Posterior vena cava (tissue), 2 donors: ENCODE results near the gene WDR37. TPM values are rescaled to one million over a fixed set of nuclear protein-coding genes. Genes with fewer than 3 reads are reported as not detected.
"Not testable (repeated sequence)": the region's sequence is repeated elsewhere in the genome, so short reads cannot be mapped to it uniquely, and the experiment has no call there.

Source experiments
- DNase-seq: peaks from one replicate; pipeline ENCODE4 v3.0.0-alpha.2; 2020; ENCODE audit warnings: low spot score
- intact Hi-C, 2 donors: fragments of 100-400 bp; cut with DNase I; formaldehyde crosslinking; loops; one replicate each; pipeline versions ENCODE4 v1.14.1 to v1.14.2; 2022 to 2023
- total RNA-seq, 2 donors: library from RNA; stranded (reverse); fragmentation: NEBNext Ultra II Directional; extraction: Animal tissue kit (Norgen Biotek cat#: 25700); gene quantifications; one replicate each; pipeline ENCODE4 v1.2.1, GENCODE V29; 2021
- donor health status: DM: yes; HTN: yes; CAD: no.
- donor health status: DM: yes; HTN: yes; CAD: no.

WDR37 gene
- total RNA-seq, 2 donors from 2014 or later = 16.6 to 16.9 TPM

DNA sequence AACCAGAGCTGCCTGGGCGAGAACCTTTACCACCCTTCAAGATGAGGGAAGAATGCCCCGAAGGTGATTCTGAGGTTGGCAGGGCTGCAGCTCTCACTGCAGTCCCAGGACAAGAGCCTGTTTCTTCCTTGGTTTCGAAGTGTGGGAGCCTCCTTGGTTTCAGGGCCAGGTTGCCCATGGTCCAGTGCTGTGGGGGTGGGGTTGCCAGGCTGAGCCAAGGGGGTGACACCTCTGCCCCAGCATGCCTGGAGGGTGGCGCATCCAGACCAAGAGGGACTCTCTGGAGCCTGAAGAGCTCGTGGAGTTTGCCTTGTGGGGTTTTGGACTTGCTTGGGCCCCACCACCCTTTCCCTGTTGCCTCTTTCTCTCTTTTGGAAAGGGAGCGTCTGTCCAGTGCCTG is 41.3 kb downstream of the WDR37 start:
- intact Hi-C loops = no loop called here
- DNase-seq = no peak

DNA sequence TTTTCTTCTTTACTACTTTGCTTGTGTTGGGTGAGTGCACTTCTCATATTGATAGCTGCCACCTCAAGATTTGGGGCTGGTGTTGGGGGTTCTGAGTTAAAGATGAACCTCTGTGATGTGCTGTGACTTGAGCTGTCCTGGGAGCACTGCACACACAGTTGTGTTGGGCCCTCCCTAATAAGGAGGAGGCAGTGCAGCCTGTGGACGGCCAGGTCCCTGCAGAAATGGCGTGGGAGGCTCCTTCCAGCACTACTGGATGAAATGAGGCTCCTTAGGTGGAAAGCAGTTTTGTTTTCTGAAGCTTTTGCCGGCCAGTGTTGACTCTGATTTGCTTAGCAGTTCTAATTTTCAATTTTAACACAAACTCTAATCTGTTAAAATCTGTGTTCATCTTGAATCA is 44.0 kb downstream of the WDR37 start:
- intact Hi-C loops = no loop called here
- DNase-seq = no peak

DNA sequence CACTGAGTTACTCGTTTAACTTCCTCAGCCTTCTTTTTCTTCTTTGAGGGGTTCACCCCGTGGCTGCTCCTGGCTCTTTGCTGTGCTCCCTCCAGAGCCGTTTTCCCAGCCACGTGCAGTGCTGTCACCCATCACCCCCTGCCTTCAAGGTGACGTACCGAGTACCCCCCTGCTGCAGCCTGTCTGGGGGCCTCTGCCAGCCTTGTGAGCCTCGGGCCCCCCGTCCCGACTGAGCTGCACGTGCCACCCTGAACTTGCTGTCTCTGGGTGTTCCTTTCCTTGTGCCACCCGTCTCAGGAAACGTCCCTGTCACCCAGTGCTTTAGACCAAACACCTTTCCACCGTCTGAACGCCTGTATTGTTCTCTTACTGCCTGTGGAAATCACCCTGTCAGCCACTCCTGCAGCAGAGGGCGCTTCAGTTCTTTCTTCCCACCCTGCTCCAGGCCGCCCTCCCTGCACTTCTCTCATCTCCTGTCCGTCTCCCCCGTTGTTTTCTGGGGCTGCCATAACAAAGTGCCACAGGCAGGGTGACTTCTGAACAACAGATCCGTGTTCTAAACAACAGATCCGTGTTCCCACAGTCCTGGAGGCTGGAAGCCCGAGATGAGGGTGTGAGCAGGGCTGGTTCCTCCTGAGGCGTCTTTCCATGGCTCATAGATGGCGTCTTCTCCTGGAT is 44.6 kb downstream of the WDR37 start:
- no peak for DNase-seq
- intact Hi-C loops = no loop called here

DNA sequence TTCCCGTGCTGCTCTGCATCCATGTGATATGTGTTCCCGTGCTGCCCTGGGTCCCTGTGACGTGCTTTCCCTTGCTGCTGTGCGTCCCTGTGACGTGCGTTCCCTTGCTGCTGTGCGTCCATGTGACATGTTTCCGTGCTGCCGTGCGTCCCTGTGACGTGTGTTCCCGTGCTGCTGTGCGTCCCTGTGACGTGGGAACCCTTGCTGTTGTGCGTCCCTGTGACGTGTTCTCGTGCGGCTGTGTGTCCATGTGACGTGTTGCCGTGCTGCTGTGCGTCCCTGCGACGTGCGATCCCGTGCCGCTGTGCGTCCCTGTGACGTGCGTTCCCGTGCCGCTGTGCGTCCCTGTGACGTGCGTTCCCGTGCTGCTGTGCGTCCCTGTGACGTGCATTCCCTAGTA is 45.8 kb downstream of the WDR37 start:
- no peak for DNase-seq
- intact Hi-C loops = no loop called here

DNA sequence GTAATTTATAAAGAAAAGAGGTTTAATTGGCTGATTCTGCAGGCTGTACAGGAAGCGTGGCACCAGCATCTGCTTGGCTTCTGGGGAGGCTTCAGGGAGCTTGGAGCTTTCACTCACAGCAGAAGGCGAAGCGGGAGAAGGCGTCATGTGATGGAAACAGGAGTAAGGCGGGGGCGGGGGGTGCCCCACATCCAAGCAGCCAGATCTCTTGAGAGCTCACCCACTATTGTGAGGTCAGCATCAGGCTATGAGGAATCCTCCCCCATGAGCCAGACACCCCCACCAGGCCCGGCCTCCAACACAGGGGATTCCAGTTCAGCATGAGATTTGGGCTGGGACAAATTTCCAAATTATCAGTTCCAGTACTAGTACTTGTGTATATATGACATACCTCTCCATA is 46.2 kb downstream of the WDR37 start:
- no peak for DNase-seq
- intact Hi-C loops = no loop called here

DNA sequence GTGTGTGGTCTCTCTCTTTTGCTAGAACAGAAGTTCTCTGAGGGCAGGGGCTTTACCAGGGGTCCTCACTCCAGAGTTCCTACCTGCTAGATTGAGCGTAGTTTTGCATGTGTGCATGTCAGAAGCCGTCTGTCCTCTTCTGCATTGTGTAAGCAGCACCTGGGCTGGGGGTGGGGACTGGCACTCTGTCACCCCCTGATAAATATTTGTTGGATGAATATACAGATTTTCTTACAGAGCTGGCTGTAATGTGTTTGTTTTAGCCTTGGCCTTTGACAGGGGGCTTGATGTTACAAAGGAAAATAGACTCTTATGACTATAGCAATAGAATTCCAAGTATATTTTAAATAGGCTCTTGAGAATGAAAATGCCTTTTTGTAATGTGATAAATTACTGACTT is 46.6 kb downstream of the WDR37 start:
- intact Hi-C loops = no loop called here
- DNase-seq = no peak

DNA sequence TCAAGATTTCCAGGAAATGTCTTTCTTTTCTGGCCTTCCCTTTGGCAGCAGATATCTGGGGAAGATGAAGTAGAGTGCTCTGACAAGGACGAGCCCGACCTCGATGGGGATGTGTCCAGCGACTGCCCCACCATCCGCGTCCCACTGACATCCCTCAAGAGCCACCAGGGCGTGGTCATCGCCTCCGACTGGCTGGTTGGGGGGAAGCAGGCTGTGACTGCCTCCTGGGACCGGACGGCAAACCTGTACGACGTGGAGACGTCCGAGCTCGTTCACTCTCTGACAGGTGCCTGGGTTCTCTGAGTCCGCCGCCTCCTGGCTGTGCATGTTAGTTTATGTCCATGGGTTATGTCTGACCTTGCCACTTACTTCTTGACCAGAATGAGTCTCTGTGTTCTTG is 47.4 kb downstream of the WDR37 start:
- intact Hi-C loops = no loop called here
- DNase-seq = no peak

DNA sequence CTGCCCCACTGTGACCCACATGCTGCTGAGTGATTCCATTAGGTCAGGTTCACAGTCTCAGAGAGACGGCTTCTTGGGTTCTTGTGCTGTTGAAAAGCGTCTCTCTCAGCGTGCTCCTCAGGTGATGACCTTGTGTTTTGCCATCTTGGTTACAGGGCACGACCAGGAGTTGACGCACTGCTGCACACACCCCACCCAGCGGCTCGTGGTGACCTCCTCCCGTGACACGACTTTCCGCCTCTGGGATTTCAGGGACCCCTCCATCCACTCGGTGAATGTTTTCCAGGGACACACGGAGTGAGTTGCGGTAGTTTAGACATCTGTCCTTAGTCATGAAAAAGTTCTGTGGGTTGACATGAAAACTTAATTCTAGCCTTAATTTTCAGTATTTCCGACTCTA is 48.8 kb downstream of the WDR37 start:
- intact Hi-C loops = no loop called here
- no peak for DNase-seq

DNA sequence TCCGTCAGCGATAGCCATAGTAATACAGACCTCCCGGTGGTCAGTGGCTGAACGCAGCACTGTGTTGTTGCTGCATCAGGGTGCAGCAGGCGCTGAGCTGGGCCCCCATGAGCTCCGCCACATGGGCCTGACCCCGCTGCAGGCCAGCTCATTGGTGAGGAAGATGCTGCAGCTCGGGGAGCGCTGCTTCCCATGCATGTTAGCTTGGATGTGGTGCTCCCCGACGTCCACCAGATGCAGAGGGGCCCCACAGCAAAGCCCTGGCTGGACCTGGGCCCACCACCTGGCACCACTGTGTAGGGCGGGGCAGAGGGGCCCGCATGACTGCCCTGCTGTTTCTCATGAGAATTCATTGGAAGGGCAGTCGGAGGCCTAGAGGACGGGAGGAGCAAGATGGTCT is 50.8 kb downstream of the WDR37 start:
- DNase-seq = no peak
- intact Hi-C loops = no loop called here

DNA sequence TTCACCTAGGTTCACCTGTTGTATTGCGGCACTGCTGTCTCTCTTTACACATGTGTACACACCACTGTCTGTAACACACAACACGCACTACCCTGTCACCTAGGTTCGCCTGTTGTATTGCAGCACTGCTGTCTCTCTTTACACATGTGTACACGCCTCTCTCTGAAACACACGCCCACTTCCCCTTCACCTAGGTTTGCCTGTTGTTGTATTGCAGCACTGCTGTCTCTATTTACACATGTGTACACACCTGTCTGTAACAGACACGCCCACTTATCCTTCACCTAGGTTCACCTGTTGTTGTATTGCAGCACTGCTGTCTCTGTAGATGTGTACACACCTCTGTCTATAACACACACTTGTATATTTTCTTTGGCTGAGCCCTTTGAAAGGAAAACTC is 51.5 kb downstream of the WDR37 start:
- intact Hi-C loops = no loop called here
- DNase-seq = no peak

DNA sequence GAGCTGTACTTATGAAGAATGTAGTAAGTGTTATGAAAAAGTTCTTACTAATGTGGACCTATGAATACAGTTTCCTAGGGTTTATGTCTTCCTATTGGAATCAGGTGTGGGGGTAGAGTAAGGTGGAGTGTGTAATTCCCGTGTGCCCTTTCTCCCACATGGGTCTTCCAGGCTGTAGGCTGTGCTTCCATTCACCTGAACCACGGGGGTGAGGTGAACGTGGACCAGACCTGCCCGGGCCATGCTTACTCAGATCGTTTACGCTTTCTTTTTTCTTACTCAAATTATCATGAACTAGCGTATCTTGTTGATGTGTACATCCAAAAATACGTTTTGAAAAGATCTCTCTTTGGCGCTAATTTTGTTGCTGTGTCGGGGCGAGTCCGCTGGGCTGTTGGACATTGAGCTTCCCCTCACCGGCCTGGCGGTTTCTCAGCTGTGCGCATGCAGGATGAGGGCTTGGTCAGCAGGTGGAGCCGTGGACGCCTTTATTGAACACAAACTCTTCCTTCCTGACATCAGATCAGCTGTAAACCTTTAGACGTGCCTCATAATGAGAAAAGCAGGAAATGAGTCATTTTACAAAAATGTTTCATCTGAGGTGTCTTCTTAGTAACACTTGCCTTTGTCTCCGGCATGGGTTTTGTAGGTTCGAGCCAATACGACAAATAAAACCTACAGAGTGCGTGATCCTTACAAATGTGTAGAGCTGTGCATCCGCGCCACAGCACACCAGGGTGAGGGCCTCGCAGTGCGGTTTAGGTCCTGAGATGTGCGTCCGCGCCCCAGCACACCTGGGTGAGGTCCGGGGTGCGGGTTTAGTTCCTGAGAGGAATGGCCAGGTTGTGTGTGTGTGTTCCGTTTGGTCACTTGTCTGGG is 53.8 kb downstream of the WDR37 start:
- DNase-seq = no peak
- intact Hi-C loops = no loop called here

DNA sequence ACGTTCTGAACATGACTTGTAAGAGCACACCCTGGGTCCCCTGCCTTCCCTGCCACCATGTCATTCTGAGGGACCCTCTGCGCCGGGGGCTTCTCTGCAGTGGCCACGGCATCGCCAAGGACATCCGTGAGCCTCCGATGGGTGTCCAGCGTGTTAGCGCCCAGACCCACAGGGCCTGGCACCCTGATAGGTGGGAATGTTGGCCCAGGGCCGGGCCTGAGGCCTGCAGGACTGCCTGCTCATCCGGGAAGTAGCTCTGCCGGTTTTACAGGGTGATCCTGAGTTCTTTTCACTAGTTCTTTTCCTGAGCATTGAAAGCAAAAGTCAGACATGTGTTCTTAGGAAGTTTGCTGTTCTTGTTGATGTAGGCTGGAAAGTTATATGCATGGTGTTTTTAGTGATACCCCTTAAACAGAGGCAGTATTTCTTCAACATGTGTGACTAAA is 54.5 kb downstream of the WDR37 start:
- intact Hi-C loops = no loop called here
- no peak for DNase-seq

DNA sequence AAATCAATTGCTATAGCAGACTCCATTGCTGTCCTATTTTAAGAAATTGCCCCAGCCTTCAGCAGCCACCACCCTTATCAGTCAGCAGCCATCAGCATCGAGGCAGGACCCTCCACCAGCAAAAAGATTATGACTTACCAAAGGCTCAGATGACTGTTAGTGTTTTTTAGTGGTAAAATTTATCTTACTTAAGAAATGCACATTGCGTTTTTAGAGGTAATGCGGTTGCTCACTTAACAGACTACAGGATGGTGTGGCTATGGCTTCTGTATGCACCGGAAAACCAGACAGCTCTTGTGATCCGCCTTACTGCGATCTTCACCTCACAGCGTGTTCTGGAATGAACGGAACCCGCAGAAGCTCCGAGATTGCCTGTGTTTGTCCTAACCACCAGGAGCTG is 58.1 kb downstream of the WDR37 start:
- no peak for DNase-seq
- intact Hi-C loops = no loop called here

DNA sequence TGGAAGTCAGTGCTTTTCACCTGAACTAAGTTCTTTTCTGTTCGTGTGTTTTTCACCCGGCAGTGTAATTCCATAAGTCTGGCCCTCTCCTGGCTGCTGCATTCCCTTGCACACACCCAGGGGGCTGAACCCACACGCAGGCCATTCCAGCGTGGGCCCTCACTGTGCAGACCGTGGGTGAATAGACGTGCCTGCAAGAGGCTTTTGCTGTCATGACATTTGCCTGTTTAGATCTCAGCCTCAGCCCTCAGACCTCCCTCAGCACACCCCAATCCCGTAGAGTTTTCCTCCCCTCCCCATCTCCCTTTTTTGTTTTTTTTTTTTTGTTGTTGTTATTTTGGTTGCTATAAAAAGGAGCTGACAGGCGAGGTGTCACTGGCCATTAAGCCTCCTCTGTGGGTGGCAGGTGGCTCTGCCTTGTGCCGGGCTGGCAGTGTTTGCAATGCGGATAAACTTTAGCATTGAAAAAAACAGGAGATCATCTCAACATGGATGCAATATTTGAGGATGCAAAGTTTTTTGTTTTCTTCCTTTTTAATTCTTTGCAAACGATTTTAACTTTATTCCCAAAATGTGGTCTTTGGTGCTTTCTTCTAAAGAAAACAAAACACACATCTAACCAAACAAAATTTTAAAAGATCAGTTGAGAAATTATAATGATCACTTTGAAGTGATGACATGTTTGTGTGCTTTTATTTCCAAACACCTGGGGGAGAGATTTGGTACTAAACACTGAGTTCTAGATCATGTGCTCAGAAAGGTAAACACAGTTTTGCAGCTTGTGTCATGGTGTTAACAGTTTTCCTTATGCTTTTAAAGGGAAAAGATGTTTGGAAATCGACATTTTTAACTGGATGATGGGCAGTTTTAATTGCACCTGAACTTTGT is 58.8 kb downstream of the WDR37 start:
- DNase-seq = no peak
- intact Hi-C loops = no loop called here

DNA sequence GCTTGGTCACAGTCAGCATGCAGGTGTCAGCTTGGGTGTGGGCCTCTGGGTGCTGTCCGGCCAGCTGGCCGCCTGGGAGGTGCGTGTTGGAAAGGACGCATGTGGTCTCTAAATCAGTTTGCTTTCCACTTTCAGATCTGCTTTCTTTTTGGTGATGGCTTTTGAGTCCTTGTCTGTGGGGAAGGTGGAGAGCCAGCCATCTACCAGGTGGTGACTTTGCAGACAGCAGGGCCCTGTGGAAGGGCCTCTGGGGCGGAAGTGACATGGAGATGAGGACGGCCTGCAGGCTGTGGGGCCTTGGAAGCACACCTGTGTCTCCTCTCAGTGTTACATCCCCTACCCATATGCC is 59.4 kb downstream of the WDR37 start:
- no peak for DNase-seq

DNA sequence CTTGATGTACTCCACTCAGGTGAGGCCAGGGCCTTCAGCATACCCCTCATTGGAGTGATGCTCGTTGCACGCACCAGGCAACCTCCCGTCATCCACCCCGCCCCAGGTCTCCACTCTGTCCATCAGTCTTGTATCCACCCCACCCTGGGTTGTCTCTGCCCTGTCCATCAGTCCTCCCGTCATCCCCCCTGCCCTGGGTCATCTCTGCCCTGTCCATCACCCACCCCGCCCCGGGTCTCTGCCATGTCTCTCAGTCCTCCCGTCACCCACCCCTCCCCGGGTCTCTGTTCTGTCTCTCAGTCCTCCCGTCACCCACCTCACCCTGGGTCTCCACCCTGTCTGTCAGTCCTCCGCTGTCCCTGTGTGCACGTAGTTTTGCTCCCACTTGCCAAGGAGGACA is 59.9 kb downstream of the WDR37 start:
- DNase-seq = no peak
- intact Hi-C loops = no loop called here

More for the DNA sequence above, 59.4 kb downstream of the WDR37 start:
- intact Hi-C loops = no loop called here

DNA sequence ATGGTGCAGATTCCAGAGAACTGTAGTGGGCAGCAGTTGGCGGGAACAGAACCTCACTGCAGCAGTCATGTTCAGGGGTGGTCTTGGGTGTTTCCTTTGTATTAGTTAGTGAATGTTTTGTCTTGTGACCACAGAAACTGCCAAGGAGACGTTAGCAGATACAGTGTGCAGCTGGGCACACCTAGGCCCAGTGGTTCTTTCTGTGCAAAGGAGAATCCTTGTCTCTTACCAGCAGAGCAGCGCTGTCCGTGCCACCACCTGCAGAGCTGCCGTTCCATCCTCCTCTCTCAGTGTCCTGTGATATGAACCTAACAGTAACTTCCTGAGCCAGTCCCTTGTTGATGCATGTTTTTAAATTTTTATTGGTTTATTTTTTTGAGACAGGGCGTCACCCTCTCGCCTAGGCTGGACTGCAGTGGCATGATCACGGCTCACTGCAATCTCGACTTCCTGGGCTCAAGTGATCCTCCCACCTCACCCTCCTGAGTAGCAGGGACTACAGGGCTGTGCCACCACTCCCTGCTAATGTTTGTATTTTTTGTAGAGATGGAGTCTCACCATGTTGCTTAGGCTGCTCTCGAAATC is 60.6 kb downstream of the WDR37 start:
- DNase-seq = no peak
- intact Hi-C loops = no loop called here

DNA sequence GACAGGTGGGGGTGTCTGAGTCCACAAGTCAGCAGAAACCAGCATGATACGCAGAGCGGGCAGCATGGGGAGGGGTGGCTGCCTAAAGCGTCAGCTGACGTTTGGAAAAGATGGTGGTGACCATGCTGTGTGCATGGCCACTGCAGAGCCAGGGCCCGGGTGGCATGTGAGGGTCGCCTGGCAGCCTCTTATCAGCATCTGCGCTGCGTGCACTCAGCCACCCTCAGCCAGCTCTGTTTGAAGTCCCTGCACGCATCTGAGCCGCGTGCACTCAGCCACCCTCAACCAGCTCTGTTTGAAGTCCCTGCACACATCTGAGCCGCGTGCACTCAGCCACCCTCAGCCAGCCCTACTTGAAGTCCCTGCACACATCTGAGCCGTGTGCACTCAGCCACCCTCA is 61.5 kb downstream of the WDR37 start:
- intact Hi-C loops = no loop called here
- DNase-seq = no peak

DNA sequence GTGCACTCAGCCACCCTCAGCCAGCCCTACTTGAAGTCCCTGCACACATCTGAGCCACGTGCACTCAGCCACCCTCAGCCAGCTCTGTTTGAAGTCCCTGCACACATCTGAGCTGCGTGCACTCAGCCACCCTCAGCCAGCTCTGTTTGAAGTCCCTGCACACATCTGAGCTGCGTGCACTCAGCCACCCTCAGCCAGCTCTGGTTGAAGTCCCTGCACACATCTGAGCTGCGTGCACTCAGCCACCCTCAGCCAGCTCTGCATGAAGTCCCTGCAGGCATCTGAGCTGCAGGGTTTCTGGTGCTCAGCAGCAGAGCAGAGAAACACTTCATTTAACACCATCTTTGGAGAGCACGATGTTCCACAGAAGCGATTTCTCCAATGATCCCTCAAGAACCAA is 62.1 kb downstream of the WDR37 start:
- intact Hi-C loops, DNase-seq: not testable (repeated sequence)

DNA sequence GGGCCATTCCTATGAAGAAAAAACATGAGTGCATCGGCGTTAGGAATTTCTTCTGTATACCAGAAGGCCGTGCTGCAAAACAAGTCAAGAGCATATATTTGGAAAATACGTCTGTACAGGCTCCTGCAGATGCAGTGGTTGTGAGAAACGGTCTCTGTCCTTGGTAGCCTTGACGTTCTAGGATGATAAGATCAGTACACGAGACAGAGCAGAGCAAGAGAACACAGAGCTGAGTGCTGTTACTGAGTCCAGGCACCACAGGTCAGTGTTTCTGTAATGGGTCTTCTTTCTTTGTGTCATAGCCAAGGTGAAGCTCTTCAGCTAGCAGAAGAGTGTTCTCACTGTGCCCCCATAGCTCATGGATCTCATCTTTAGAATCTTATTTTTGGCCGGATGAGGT is 62.8 kb downstream of the WDR37 start:
- no peak for DNase-seq
- intact Hi-C loops = no loop called here
